ENCODE results near the gene DCAF4L1.

Gene DCAF4L1

GRCh38 chr4:42008011-42008786 lies 26.6 kb downstream of the DCAF4L1 start (continued):
- TF ChIP-seq ZNF398 (tag by site-specific recombination; IDR thresholded peaks at IDR 0.05) (no peak), ZNF184 (tag by site-specific recombination; IDR thresholded peaks at IDR 0.05) (no peak), ZNF624 (tag by site-specific recombination; IDR thresholded peaks at IDR 0.05) (no peak), TSHZ1 (tag by site-specific recombination; IDR thresholded peaks at IDR 0.05; ENCODE audit: borderline replicate concordance) (no peak), PRDM2 (tag by site-specific recombination; IDR thresholded peaks at IDR 0.05; ENCODE audit: borderline replicate concordance) (no peak), ZNF26 (tag by site-specific recombination; IDR thresholded peaks at IDR 0.05) (no peak), ZNF518A (tag by site-specific recombination; conservative IDR thresholded peaks at IDR 0.05; ENCODE audit: low read depth) (no peak), ZNF23 (tag by site-specific recombination; IDR thresholded peaks at IDR 0.05; ENCODE audit: borderline replicate concordance) (no peak), ZFP41 (tag by site-specific recombination; IDR thresholded peaks at IDR 0.05; ENCODE audit: borderline replicate concordance) (no peak)
